Measurements from ENCODE around the gene SIT1. TPM values are rescaled to one million over a fixed set of nuclear protein-coding genes. Genes with fewer than 3 reads are reported as not detected.

The SIT1 gene
- polyA plus RNA-seq, 2 donors, result 0.75 to 0.88 TPM

DNA sequence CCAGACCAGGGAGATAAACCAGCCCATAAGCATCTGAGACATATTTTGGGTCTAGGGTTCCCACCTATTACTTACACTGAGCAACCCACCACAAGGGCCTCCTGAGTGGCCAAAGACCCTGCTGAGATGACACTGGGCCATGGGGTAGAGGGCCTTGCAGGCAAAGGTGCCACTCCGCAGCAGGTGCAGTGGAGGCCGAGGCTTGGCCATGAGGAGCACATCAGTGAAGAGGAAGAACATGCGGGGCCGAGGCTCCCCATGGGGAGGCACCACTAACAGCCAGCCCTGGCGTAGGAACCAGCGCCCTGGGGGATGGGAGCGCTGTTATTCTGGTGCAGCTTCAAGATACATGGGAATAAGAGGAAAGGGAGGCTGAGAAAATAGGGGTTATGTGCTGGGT, 11.7 kb upstream of the SIT1 start:
- 84 to 89% methylated on average over 7 of the region's 7 CpGs for WGBS, 2 donors
- Histone ChIP-seq H3K27ac (ENCODE audit: low read depth in 2 of 2, low read length in 1 of 2) (peak overlapping the region; percentile 52 to 67), H3K9me3 (ENCODE audit: control insufficient read depth in 2 of 2, insufficient read depth in 1 of 2, low read depth in 1 of 2, low read length in 1 of 2) (no peaks in the 10 kb centered on the region), H3K4me1 (ENCODE audit: control insufficient read depth in 2 of 2, insufficient read depth in 2 of 2, low read length in 1 of 2) (peaks cover 7 to 13% of the 10 kb centered on the region in 2 donors), H3K27me3 (ENCODE audit: control insufficient read depth in 1 of 2, insufficient read depth in 2 of 2, low read length in 2 of 2) (no peaks in the 10 kb centered on the region), H3K36me3 (ENCODE audit: control insufficient read depth in 2 of 2, insufficient read depth in 2 of 2, low read length in 1 of 2) (peaks cover 5 to 6% of the 10 kb centered on the region in 2 donors), H3K4me3 (ENCODE audit: low read depth in 1 of 2, low read length in 2 of 2) (no peak overlapping the region)

DNA sequence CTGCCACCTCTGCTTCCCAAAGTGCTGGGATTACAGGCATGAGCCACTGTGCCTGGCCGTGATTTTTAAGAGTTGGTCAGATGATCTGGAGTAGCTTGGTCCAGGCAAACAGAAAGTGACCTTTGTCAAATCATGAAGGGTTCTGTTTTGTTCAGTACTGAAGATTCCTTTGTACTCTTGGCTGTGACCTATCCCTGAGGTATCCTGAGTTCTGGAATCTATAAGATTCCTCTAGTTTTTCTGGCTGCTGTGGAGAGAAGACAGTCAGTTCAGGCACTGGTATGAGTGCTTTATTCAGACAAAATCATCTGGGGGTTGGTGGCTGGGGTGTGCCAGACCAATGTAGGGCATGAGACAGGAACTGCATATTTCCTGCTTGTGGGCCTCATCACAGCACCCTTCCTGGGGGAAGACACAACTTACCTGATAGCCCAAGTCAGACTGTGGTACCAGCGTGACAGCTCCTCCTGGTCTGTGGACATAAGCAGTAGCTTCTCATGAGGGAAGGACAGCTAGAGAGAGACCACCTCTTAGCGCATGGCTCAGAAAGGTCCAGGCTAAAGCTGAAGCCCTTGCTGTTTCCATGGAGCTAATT, 11.1 kb upstream of the SIT1 start:
- Histone ChIP-seq H3K27me3 (ENCODE audit: control insufficient read depth in 1 of 2, insufficient read depth in 2 of 2, low read length in 2 of 2) (no peaks in the 10 kb centered on the region), H3K27ac (ENCODE audit: low read depth in 2 of 2, low read length in 1 of 2) (peak overlapping the region; percentile 52 to 77), H3K9me3 (ENCODE audit: control insufficient read depth in 2 of 2, insufficient read depth in 1 of 2, low read depth in 1 of 2, low read length in 1 of 2) (no peaks in the 10 kb centered on the region), H3K4me3 (ENCODE audit: low read depth in 1 of 2, low read length in 2 of 2) (no peak overlapping the region), H3K4me1 (ENCODE audit: control insufficient read depth in 2 of 2, insufficient read depth in 2 of 2, low read length in 1 of 2) (peaks cover 7 to 13% of the 10 kb centered on the region in 2 donors), H3K36me3 (ENCODE audit: control insufficient read depth in 2 of 2, insufficient read depth in 2 of 2, low read length in 1 of 2) (peaks cover 5 to 6% of the 10 kb centered on the region in 2 donors)
- 59 to 74% methylated on average over 3 of the region's 3 CpGs for WGBS, 2 donors

DNA sequence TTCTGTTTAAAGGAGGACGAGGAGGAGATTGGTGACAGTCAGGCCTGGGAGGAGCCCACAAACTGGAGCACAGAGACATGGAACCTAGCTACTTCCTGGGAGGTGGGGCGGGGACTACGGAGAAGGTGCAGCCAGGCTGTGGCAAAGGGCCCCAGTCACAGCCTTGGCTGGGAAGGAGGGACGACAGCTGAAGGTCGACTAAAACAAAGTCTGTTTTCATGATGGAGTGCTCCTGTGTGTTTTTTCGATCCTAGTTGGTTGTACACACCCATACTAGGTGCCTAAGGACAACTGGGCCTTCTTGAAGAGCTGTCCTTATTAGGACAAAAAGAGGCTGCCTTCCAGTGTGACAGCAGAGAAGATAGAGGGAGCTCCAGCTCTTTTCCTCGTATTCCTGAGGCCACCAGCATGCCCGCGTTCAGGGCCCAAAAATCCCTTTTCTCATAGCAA, 10.3 kb upstream of the SIT1 start:
- no peaks in the 10 kb centered on the region for H3K27me3 ChIP-seq (ENCODE audit: control insufficient read depth in 1 of 2, insufficient read depth in 2 of 2, low read length in 2 of 2)
- 38 to 53% methylated on average over 9 of the region's 9 CpGs for WGBS, 2 donors
- H3K9me3 ChIP-seq (ENCODE audit: control insufficient read depth in 2 of 2, insufficient read depth in 1 of 2, low read depth in 1 of 2, low read length in 1 of 2), result no peaks in the 10 kb centered on the region
- peaks cover 7 to 13% of the 10 kb centered on the region in 2 donors for H3K4me1 ChIP-seq (ENCODE audit: control insufficient read depth in 2 of 2, insufficient read depth in 2 of 2, low read length in 1 of 2)
- H3K27ac ChIP-seq (ENCODE audit: low read depth in 2 of 2, low read length in 1 of 2), result peak overlapping the region; percentile 38 to 90
- H3K4me3 ChIP-seq (ENCODE audit: low read depth in 1 of 2, low read length in 2 of 2), result no peak overlapping the region
- H3K36me3 ChIP-seq (ENCODE audit: control insufficient read depth in 2 of 2, insufficient read depth in 2 of 2, low read length in 1 of 2), result peaks cover 5 to 6% of the 10 kb centered on the region in 2 donors

DNA sequence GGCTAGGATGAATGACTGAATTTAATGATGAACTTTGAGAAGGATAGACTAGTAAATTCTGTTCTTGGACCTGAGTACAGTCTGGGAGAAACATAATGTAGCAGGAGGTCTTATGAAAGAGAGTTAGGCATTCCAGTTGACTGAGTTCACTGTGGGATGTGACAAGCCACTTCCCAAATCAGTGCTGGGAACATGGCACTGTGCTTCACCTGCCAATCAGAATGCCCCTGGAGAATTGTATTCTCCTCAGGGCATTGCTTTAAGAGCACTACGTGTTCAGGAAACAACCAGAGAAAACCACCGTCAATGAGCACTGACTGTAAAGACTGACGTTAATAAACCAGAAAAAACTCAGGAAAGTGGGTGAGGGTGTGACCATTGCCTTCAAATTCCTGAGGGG, 8.6 kb upstream of the SIT1 start:
- H3K4me1 ChIP-seq (ENCODE audit: control insufficient read depth in 2 of 2, insufficient read depth in 2 of 2, low read length in 1 of 2), result peaks cover 3 to 7% of the 10 kb centered on the region in 2 donors
- no peak overlapping the region for H3K4me3 ChIP-seq (ENCODE audit: low read depth in 1 of 2, low read length in 2 of 2)
- H3K27ac ChIP-seq (ENCODE audit: low read depth in 2 of 2, low read length in 1 of 2), result peak overlapping the region in 1 of 2 donors; percentile 97
- peaks cover 5 to 6% of the 10 kb centered on the region in 2 donors for H3K36me3 ChIP-seq (ENCODE audit: control insufficient read depth in 2 of 2, insufficient read depth in 2 of 2, low read length in 1 of 2)
- 57 to 59% methylated on average over 3 of the region's 3 CpGs for WGBS, 2 donors
- no peaks in the 10 kb centered on the region for H3K27me3 ChIP-seq (ENCODE audit: control insufficient read depth in 1 of 2, insufficient read depth in 2 of 2, low read length in 2 of 2)
- no peaks in the 10 kb centered on the region for H3K9me3 ChIP-seq (ENCODE audit: control insufficient read depth in 2 of 2, insufficient read depth in 1 of 2, low read depth in 1 of 2, low read length in 1 of 2)

DNA sequence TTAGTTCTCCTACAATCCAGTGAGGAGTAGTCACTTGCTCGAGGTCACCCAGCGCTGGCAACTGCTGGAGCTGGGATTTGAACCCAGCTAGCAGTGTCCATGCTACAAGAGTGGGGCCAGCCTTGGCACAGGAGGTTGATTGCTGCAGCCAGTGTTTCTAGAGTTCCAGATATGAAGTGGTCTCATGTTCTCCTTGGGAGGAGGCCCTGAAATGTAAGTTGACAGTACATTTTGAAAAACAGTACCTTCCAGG, 8.2 kb upstream of the SIT1 start:
- Histone ChIP-seq H3K4me1 (ENCODE audit: control insufficient read depth in 2 of 2, insufficient read depth in 2 of 2, low read length in 1 of 2) (peaks cover 3 to 6% of the 10 kb centered on the region in 2 donors), H3K4me3 (ENCODE audit: low read depth in 1 of 2, low read length in 2 of 2) (peak overlapping the region; percentile 79 to 92), H3K9me3 (ENCODE audit: control insufficient read depth in 2 of 2, insufficient read depth in 1 of 2, low read depth in 1 of 2, low read length in 1 of 2) (no peaks in the 10 kb centered on the region), H3K36me3 (ENCODE audit: control insufficient read depth in 2 of 2, insufficient read depth in 2 of 2, low read length in 1 of 2) (peaks cover 5 to 6% of the 10 kb centered on the region in 2 donors), H3K27me3 (ENCODE audit: control insufficient read depth in 1 of 2, insufficient read depth in 2 of 2, low read length in 2 of 2) (no peaks in the 10 kb centered on the region), H3K27ac (ENCODE audit: low read depth in 2 of 2, low read length in 1 of 2) (peak overlapping the region; percentile 93 to 97)
- WGBS, 2 donors, result 2 to 3% methylated on average over 2 of the region's 2 CpGs

DNA sequence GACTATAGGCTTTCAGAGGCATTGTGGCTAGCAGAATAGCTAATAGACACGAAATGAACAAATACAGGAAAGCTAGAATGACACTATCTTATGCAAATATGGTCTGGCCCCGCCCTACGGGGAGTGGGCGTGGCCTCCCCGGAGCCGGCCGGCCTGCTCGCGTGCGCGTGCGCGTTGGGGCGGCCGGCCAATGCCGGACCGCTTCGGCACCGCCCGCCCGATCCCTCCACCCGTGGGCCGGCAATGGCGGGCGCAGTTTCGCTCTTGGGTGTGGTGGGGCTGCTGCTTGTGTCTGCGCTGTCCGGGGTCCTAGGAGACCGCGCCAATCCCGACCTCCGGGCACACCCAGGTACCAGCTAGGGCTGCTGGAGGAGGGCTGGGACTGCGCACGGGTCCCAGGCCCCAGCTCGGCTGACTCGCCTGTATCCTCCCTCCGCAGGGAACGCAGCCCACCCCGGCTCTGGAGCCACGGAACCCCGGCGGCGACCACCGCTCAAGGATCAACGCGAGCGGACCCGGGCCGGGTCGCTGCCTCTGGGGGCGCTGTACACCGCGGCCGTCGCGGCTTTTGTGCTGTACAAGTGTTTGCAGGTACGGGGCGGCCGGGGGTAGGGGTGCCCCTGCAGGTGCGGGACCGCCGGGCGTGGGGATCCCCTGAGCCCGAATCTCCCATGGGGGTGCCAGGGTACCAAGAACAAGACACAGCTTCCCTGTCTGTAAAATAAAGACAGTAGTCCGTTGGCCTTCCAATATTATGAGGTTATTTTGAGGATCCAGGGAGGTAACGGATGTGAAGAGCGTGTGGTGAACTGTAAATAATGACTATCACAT, 7.6 kb upstream of the SIT1 start, which contains the start of gene CCDC107:
Gene CCDC107, plus strand, starts transcription at position 156 of the 831 bp plus-strand sequence. Its CDS starts 88 bp downstream, at position 244.
- no peaks in the 10 kb centered on the region for H3K9me3 ChIP-seq (ENCODE audit: control insufficient read depth in 2 of 2, insufficient read depth in 1 of 2, low read depth in 1 of 2, low read length in 1 of 2)
- H3K27ac ChIP-seq (ENCODE audit: low read depth in 2 of 2, low read length in 1 of 2), result peak within 1 kb of the TSS; percentile 93 to 97
- H3K27me3 ChIP-seq (ENCODE audit: control insufficient read depth in 1 of 2, insufficient read depth in 2 of 2, low read length in 2 of 2), result no peaks in the 10 kb centered on the region
- WGBS, 2 donors, result 0% methylated on average over 58 to 67 of the region's 67 CpGs
- peaks cover 0 to 6% of the 10 kb centered on the region in 2 donors for H3K4me1 ChIP-seq (ENCODE audit: control insufficient read depth in 2 of 2, insufficient read depth in 2 of 2, low read length in 1 of 2)
- H3K36me3 ChIP-seq (ENCODE audit: control insufficient read depth in 2 of 2, insufficient read depth in 2 of 2, low read length in 1 of 2), result peaks cover 5 to 6% of the 10 kb centered on the region in 2 donors
- H3K4me3 ChIP-seq (ENCODE audit: low read depth in 1 of 2, low read length in 2 of 2), result peak within 1 kb of the TSS; percentile 79 to 92

DNA sequence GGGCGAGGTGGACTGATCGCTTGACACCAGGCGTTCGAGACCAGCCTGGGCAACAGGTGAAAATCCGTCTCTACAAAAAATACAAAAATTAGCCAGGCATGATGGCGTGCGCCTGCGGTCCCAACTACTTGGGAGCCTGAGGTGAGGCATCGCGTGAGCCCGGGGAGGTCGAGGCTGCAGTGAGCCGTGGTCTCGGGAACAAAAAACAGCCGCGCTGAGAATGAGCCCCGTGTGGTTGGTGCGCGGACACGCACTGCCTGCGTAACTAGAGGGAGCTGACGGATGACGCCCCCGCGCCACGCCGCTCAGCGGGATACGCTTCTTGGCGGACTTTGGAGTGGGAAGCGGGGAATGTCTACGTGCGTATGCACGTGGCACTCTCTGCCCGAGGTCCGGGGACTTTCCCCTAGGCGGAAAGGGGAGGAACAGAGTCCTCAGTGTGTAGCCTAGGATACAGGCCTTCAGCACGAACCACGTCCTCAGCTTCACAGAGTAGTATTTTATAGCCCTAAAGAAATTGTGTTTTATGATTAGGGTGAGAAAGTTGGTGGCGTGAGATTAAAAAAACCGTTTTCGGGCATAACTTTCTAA, 6.9 kb upstream of the SIT1 start, which contains the start of gene RMRP:
Gene RMRP, minus strand, starts transcription at position 474 of the 591 bp plus-strand sequence.
- Histone ChIP-seq H3K27ac (ENCODE audit: low read depth in 2 of 2, low read length in 1 of 2) (peak within 1 kb of the TSS; percentile 93 to 97), H3K27me3 (ENCODE audit: control insufficient read depth in 1 of 2, insufficient read depth in 2 of 2, low read length in 2 of 2) (no peaks in the 10 kb centered on the region), H3K9me3 (ENCODE audit: control insufficient read depth in 2 of 2, insufficient read depth in 1 of 2, low read depth in 1 of 2, low read length in 1 of 2) (no peaks in the 10 kb centered on the region), H3K4me1 (ENCODE audit: control insufficient read depth in 2 of 2, insufficient read depth in 2 of 2, low read length in 1 of 2) (peaks cover 0 to 6% of the 10 kb centered on the region in 2 donors), H3K4me3 (ENCODE audit: low read depth in 1 of 2, low read length in 2 of 2) (peak within 1 kb of the TSS; percentile 79 to 92), H3K36me3 (ENCODE audit: control insufficient read depth in 2 of 2, insufficient read depth in 2 of 2, low read length in 1 of 2) (peaks cover 5 to 6% of the 10 kb centered on the region in 2 donors)
- 1% methylated on average over 42 of the region's 42 CpGs for WGBS, 2 donors

DNA sequence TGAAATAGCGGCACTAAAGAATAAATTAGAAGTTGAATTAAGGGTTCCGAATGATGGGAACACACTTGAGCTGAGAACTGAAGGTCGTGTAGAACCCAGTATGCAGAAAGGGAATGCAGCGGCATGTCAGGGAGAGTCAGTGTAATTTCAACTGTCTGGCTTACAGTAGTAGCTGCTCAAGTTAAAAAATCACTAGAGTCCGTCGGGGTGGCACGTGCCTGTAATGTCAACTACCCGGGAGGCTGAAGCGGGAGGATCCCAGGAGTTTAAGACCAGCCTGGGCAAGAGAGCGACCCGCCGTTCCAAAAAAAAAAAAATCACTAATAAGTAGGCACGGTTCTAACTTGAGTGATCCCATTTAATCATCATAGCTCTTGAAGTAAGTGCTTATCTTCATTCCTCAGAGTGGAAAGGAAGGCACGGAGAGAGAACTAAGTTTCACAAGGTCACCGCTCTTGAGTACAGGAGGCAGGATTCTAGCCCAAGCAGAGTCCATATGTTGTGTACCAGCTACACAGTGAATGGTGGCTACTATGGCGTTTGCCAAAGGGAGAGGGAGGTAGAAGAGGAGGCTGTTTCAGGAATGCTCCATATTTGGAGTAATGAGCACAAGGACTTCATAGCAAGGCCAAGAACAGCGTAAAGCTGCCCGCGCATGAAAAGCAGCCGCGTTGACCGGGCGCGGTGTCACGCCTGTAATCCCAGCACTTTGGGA, 6.3 kb upstream of the SIT1 start:
- 28 to 29% methylated on average over 25 of the region's 25 CpGs for WGBS, 2 donors
- Histone ChIP-seq H3K36me3 (ENCODE audit: control insufficient read depth in 2 of 2, insufficient read depth in 2 of 2, low read length in 1 of 2) (peaks cover 2 to 6% of the 10 kb centered on the region in 2 donors), H3K27ac (ENCODE audit: low read depth in 2 of 2, low read length in 1 of 2) (peak overlapping the region; percentile 93 to 97), H3K9me3 (ENCODE audit: control insufficient read depth in 2 of 2, insufficient read depth in 1 of 2, low read depth in 1 of 2, low read length in 1 of 2) (no peaks in the 10 kb centered on the region), H3K4me3 (ENCODE audit: low read depth in 1 of 2, low read length in 2 of 2) (peak overlapping the region; percentile 5 to 79), H3K4me1 (ENCODE audit: control insufficient read depth in 2 of 2, insufficient read depth in 2 of 2, low read length in 1 of 2) (peaks cover 0 to under 1% of the 10 kb centered on the region in 2 donors), H3K27me3 (ENCODE audit: control insufficient read depth in 1 of 2, insufficient read depth in 2 of 2, low read length in 2 of 2) (no peaks in the 10 kb centered on the region)

DNA sequence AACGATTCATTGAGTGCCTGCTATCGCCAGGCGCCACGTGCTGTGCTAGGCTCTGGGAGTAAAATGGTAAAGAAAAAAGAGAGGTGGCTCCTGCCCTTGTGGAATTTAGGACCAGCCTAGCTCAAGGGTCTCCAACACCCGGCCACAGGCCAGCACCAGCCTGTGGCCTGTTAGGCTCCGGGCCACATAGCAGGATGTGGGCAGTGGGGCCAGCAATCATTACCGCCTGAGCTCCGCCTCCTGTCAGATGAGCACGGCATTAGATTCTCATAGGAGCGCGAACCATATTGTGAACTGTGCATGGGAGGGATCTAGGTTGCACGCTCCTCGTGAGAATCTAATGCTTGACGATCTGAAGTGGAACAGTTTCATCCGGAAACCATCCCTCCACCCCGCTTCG, 5.6 kb upstream of the SIT1 start:
- H3K4me1 ChIP-seq (ENCODE audit: control insufficient read depth in 2 of 2, insufficient read depth in 2 of 2, low read length in 1 of 2), result no peaks in the 10 kb centered on the region
- peak overlapping the region in 1 of 2 donors; percentile 44 for H3K27ac ChIP-seq (ENCODE audit: low read depth in 2 of 2, low read length in 1 of 2)
- H3K9me3 ChIP-seq (ENCODE audit: control insufficient read depth in 2 of 2, insufficient read depth in 1 of 2, low read depth in 1 of 2, low read length in 1 of 2), result no peaks in the 10 kb centered on the region
- H3K4me3 ChIP-seq (ENCODE audit: low read depth in 1 of 2, low read length in 2 of 2), result no peak overlapping the region
- WGBS, 2 donors, result 76 to 83% methylated on average over 17 of the region's 17 CpGs
- H3K27me3 ChIP-seq (ENCODE audit: control insufficient read depth in 1 of 2, insufficient read depth in 2 of 2, low read length in 2 of 2), result no peaks in the 10 kb centered on the region
- peaks cover 0 to 6% of the 10 kb centered on the region in 2 donors for H3K36me3 ChIP-seq (ENCODE audit: control insufficient read depth in 2 of 2, insufficient read depth in 2 of 2, low read length in 1 of 2)

All from esophagus (tissue), 2 donors.